Activated T-cell treated with anti-CD3 and anti-CD28 coated beads for 1 hour (primary cell): ENCODE measurements around the gene ZNF81.
"Not testable (repeated sequence)": the region's sequence is repeated elsewhere in the genome, so short reads cannot be mapped to it uniquely, and the experiment has no call there.

ENCODE experiments used
- DNase-seq: peaks from one replicate; pipeline ENCODE4 v3.0.0-alpha.2; 2020; ENCODE audit warnings: low read depth

The ZNF81 gene

DNA sequence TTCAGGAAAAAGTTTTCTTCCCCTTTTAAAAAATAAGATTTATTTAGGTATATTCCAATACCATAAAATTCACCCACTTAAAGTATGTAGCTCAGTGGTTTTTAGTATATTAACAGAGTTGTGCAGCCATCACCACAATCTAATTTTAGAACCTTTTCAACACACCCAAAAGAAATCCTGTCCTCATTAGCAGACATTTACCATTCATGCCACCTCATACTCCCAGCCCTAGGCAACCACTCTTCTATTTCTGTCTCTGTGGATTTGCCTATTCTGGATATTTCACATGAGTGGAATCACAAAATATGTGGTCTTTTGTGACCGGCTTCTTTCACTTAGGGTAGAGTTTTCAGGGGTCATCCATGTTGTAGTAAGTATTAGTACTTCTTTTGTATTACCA lies 7.4 kb downstream of the ZNF81 start:
- DNase-seq: no peak

- no peak for DNase-seq
Measured at GRCh38 chrX:47846040-47846439, 9.3 kb downstream of the ZNF81 start.

DNA sequence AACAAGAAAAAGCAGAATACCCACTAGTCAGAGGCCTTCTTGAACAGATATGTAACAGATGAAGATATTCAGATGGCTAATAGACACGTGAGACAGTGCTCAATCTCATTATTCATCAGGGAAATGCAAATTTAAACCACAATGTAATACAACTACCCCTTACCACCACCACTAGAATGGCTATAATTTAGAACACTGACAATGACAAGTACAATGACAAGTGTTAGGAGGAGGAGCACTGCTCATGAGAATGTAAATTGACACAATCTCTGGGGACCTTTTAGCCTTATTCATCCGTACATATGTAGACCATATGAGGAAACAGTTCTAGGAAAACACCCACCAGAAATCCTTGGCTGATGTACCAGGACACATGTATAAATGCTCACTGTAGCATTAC lies 13.1 kb downstream of the ZNF81 start:
- DNase-seq: no peak

- not testable (repeated sequence) for DNase-seq
Measured at GRCh38 chrX:47850389-47850788, 13.7 kb downstream of the ZNF81 start.

- DNase-seq: no peak
Measured at GRCh38 chrX:47850901-47851300, 14.2 kb downstream of the ZNF81 start.

DNA sequence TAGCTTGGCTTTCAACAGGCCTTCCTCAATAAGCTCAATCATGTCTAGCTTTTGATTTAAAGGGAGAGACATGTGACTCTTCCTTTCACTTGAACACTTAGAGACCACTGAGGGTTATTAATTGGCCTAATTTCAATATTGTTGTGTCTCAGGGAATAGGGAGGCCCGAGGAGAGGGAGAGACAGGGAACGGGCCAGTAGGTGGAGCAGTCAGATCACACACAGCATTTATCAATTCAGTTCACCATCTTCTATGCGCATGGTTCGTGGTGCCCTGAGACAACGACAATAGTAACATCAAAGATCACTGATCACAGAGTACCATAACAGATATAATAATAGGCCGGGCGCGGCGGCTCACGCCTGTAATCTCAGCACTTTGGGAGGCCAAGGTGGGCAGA lies 17.8 kb downstream of the ZNF81 start:
- DNase-seq: no peak

- DNase-seq: no peak
Measured at GRCh38 chrX:47859686-47860085, 23.0 kb downstream of the ZNF81 start.

DNA sequence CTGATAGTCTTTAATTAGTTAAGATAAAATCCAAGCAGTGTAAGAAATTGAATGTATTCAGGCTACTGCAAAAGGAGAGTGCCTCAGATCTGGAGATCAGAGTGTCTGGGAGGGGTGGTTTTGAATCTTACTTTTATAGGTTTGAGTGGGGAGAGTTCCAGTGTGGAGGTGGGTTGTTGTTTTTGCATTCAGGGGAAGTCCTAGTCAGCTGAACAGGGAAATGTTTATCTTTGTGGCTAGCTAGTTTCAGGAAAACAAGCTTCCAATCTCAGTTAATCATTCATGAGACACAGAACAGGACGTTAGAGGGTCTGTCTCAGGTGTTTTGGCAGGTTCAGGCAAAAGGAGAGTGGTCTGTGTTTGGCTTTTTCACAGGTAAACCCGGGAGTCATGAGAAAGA lies 26.0 kb downstream of the ZNF81 start:
- no peak for DNase-seq

- no peak for DNase-seq
Measured at GRCh38 chrX:47863187-47863586, 26.5 kb downstream of the ZNF81 start.

DNA sequence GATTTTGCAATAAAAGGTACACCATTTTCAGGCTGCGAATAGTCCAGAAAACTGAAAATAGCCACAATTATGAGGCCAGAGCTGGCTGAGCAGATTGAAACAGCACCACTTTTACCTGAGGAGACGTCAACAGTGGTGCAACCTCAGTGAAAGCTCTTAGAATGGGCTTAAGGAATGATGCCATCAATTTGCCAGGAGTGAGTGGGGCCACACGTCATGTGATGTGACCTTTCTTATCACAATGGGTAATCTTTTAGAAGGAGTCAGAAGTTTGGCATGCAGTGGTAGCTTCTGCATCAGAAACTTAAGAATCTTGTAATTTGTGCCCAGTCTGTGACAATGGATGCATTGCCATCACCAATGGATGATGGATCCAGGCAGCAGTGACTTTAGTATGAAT lies 27.6 kb downstream of the ZNF81 start:
- no peak for DNase-seq

DNA sequence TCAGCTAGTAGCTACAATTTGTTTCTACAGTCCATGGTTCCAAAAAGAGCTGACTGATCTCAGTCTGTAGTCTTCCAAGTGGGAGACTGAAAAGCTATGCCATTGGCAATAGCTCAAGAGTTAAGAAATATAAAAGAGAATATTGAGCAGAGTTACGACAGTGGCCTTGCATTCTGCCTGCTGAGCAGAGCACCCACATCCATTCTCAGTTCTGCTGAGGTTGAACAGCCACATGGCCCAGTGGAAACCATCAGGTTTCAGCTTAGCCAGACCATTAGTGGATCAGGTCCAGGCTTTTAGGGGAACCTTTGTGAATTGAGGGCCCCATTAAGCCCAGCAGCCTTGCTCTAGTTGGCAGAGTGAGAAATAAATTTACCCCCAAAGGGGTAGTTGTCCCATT lies 28.1 kb downstream of the ZNF81 start:
- no peak for DNase-seq

DNA sequence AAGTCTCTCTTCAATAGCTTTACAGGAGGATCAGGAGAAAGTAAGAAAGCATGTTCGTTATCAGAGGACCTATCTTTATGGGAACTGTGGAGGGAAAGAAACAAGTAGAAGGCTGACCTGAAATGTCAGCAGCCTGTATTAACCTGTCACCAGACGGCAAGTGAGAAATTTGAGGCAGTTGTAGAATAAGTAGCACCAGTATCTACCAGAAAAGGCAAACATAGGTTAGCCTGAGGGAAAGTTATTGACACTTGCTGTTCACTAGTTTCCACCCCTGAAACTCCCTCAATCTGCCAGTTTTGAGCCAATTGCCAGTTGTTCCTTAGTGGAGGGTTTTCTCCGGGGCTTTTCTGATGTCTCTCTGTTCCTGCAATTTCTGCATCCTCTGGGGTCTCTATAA lies 36.4 kb downstream of the ZNF81 start:
- no peak for DNase-seq

DNA sequence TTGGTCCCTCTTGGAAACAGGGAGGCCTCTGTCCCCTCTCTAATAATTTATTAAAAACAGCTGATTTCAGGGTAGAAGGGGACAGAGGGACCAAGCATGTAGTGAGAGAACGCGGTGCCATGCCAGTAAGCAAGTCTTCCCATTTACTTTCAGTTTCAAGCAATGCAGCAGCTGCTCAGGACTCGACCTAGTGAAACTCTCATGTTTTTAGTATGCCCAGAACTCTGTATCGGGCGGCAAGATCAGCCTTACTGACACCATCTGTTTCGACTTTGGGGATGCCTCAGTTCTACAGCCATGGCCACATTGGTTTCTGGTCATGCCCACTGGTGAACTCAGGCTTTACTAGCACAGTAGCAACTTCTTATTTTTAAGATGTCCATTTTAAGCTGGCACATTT lies 40.6 kb downstream of the ZNF81 start:
- no peak for DNase-seq

GRCh38 chrX:47878198-47878597 lies 41.5 kb downstream of the ZNF81 start:
- no peak for DNase-seq

DNA sequence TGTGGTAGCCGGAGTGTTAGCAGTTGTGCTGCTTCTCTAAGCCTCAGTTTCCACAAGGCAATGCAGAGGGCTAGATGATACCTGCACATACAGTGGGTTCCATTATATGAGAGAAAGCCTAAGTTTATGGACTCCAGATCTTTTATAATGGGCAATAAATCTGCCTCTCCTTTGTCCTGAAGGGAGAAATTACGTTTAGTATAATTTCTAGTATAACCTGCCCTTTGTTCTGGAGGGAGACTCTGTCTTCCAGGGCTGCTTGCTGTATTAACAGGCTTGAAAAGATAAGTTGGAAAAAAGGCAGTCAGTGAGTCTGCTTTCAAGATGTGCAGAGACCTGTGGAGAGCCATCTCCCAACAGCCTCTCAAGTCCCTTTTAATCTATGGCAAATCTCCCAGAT lies 42.8 kb downstream of the ZNF81 start:
- no peak for DNase-seq

GRCh38 chrX:47880927-47881326 lies 44.2 kb downstream of the ZNF81 start:
- DNase-seq: no peak

- DNase-seq: no peak
Measured at GRCh38 chrX:47885501-47885900, 48.8 kb downstream of the ZNF81 start.

- no peak for DNase-seq
Measured at GRCh38 chrX:47898024-47898423, 61.3 kb downstream of the ZNF81 start.

- no peak for DNase-seq
Measured at GRCh38 chrX:47900833-47901232, 64.1 kb downstream of the ZNF81 start.

DNA sequence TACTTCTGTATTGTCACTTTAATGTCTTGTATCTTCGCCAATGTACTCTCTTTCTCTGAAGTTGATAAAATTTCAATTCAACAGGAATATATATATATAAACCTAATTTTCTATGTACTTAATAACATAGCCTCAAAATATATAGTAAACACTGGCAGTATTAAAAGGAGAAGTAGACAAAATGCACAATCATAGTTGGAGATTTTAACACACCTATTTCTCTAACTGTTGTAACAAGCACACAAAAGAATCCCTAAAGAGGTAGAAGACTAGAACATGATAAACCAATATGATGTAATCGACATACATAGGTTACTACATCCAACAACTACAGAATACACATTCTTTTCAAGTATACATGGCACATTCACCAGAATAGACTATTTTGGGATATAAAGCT lies 65.5 kb downstream of the ZNF81 start:
- no peak for DNase-seq

DNA sequence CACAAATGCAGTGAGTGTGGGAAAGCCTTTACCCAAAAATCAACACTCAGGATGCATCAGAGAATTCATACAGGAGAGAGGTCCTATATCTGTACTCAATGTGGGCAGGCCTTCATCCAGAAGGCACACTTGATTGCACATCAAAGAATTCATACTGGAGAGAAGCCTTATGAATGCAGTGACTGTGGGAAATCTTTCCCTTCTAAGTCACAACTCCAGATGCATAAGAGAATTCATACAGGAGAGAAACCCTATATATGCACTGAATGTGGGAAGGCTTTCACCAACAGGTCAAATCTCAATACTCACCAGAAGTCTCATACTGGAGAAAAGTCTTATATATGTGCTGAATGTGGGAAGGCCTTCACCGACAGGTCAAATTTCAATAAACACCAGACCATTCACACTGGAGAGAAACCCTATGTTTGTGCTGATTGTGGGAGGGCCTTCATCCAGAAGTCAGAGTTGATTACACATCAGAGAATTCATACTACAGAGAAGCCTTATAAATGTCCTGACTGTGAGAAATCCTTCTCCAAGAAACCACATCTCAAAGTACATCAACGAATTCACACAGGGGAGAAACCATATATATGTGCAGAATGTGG lies 79.3 kb downstream of the ZNF81 start:
- no peak for DNase-seq

GRCh38 chrX:47918274-47918673 lies 81.6 kb downstream of the ZNF81 start:
- DNase-seq: no peak

- DNase-seq: no peak
Measured at GRCh38 chrX:47927212-47927611, 90.5 kb downstream of the ZNF81 start.

DNA sequence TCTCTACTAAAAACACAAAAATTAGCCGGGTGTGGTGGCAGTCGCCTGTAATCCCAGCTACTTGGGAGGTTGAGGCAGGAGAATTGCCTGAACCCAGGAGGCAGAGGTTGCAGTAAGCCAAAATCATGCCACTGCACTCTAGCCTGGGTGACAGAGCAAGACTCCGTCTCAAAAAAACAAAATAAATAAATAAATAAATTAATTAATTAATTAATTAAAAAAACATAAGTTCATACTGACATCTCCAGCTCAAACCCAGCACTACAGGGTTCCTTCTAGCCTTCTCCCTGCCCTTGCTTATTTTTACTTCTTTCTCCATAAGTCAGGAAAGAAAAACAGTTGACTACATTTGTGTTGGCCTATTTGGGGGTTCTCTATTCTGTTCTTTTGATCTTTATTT lies 95.3 kb downstream of the ZNF81 start:
- not testable (repeated sequence) for DNase-seq

DNA sequence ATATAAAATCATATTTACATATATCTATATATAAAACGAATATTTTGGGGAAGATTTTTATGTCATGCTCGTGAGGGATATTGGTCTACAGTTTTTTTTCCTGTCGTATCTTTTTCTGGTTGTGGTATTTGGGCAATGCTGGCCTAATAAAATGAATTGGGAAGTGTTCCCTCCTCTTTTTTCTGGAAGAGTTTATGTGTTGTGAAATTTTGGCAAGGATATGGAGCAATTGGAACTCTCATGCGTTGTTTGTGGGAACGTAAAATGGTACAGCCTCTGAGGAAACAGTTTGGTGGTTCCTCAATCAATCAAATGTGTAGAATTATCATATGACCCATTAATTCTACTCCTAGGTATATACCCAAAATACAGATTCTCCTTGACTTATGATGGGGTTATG lies 97.2 kb downstream of the ZNF81 start:
- DNase-seq: no peak
